Bronchial epithelial cell (primary cell): Measurements from ENCODE around the gene ATN1. TPM values are rescaled to one million over a fixed set of nuclear protein-coding genes. Genes with fewer than 3 reads are reported as not detected.

Experiments used
- DNase-seq: peaks from one replicate; pipeline ENCODE4 v3.0.0-alpha.2; 2010; ENCODE audit warnings: low read depth
- FAIRE-seq: peaks from 2 replicates; lab custom pipeline; 2011; peaks lifted over from hg19 to GRCh38; lab: Jason Lieb, UNC
- H3K27me3 ChIP-seq: 2 replicates; pipeline ENCODE4 v1.5.1; 2011; ENCODE audit warnings: low read length; ENCODE audit not compliant: control insufficient read depth, insufficient read depth
- H3K36me3 ChIP-seq: 2 replicates; pipeline ENCODE4 v1.5.1; 2011; ENCODE audit warnings: low read length; ENCODE audit not compliant: control insufficient read depth, insufficient read depth
- H3K4me3 ChIP-seq: 2 replicates; pipeline ENCODE4 v1.5.1; 2011; ENCODE audit warnings: mild to moderate bottlenecking, low read depth, low read length, control low read depth
- CTCF ChIP-seq: IDR thresholded peaks from 2 replicates; pipeline ENCODE4 v1.5.1; 2011; ENCODE audit warnings: mild to moderate bottlenecking, moderate library complexity, low read length, control low read depth, inconsistent platforms; ENCODE audit not compliant: insufficient read depth, severe bottlenecking
- total RNA-seq: library from RNA; depleted of rRNA; stranded (reverse); fragments of >200 nt; gene quantifications from 2 replicates; pipeline ENCODE4 v1.2.1, GENCODE V29; 2014

Gene ATN1
- total RNA-seq, 1 donor from 2014 or later: 7.1 TPM

GRCh38 chr12:6982532-6982931 is 54.8 kb downstream of the ATN1 start:
- no peak for TF ChIP-seq CTCF
- no peaks in the 10 kb centered on the region for H3K27me3 ChIP-seq
- DNase-seq (no peak), FAIRE-seq (no peak)
- H3K4me3 ChIP-seq: no peak overlapping the region
- peaks cover 12% of the 10 kb centered on the region for H3K36me3 ChIP-seq

- DNase-seq (peak; percentile 46), FAIRE-seq (no peak)
- Histone ChIP-seq H3K27me3 (no peaks in the 10 kb centered on the region), H3K4me3 (no peak overlapping the region), H3K36me3 (peaks cover 3% of the 10 kb centered on the region)
- TF ChIP-seq CTCF: no peak
These were observed 60.3 kb downstream of the ATN1 start for GRCh38 chr12:6987956-6988553.

Other genes with a start within 250 kb of the ATN1 start
- 5.3 and 7.0 TPM in 2 replicates for gene ZNF384, start 238.6 kb upstream of the ATN1 start, total RNA-seq
- gene PIANP, start 227.1 kb upstream of the ATN1 start, total RNA-seq: not detected in 2 replicates
- 63.7 and 86.0 TPM in 2 replicates for gene COPS7A, start 203.9 kb upstream of the ATN1 start, total RNA-seq
- 136 and 180 TPM in 2 replicates for gene MLF2, start 174.8 kb upstream of the ATN1 start, total RNA-seq
- gene PTMS, start 161.6 kb upstream of the ATN1 start, total RNA-seq: 17.6 and 35.3 TPM in 2 replicates
- gene LAG3, start 155.4 kb upstream of the ATN1 start, total RNA-seq: not detected in 2 replicates
- gene CD4, start 138.4 kb upstream of the ATN1 start, total RNA-seq: not detected in 2 replicates
- not detected in 2 replicates for gene GPR162, start 106.1 kb upstream of the ATN1 start, total RNA-seq
- gene P3H3, start 99.6 kb upstream of the ATN1 start, total RNA-seq: 11.3 and 20.0 TPM in 2 replicates
- 0.38 and 0.53 TPM in 2 replicates for gene GNB3, start 87.0 kb upstream of the ATN1 start, total RNA-seq
- 0.26 and 0.51 TPM in 2 replicates for gene CDCA3, start 76.7 kb upstream of the ATN1 start, total RNA-seq
- 45.0 and 46.9 TPM in 2 replicates for gene USP5, start 75.8 kb upstream of the ATN1 start, total RNA-seq
- gene TPI1, start 60.4 kb upstream of the ATN1 start, total RNA-seq: 1,194 and 1,306 TPM in 2 replicates
- 7.9 and 12.5 TPM in 2 replicates for gene SPSB2, start 54.7 kb upstream of the ATN1 start, total RNA-seq
- gene LRRC23, start 23.1 kb upstream of the ATN1 start, total RNA-seq: 11.6 and 12.8 TPM in 2 replicates
- gene ENO2, start 13.4 kb upstream of the ATN1 start, total RNA-seq: 9.0 and 10.0 TPM in 2 replicates
- gene RNU7-1, start 15.9 kb downstream of the ATN1 start, total RNA-seq: not detected in 2 replicates
- gene C12orf57, start 16.1 kb downstream of the ATN1 start, total RNA-seq: 92.2 and 161 TPM in 2 replicates
- gene PTPN6, start 23.4 kb downstream of the ATN1 start, total RNA-seq: 10.9 and 12.4 TPM in 2 replicates
- 83.7 and 189 TPM in 2 replicates for gene PHB2, start 42.7 kb downstream of the ATN1 start, total RNA-seq
- 68.2 and 68.4 TPM in 2 replicates for gene EMG1, start 43.0 kb downstream of the ATN1 start, total RNA-seq
- gene LPCAT3, start 90.5 kb downstream of the ATN1 start, total RNA-seq: 7.9 and 13.3 TPM in 2 replicates
- 1.5 and 6.3 TPM in 2 replicates for gene C1S, start 132.8 kb downstream of the ATN1 start, total RNA-seq
- 1.9 and 3.2 TPM in 2 replicates for gene C1R, start 164.5 kb downstream of the ATN1 start, total RNA-seq
- gene C1RL, start 181.3 kb downstream of the ATN1 start, total RNA-seq: 11.3 and 14.3 TPM in 2 replicates
- gene RBP5, start 200.9 kb downstream of the ATN1 start, total RNA-seq: not detected in 2 replicates
- 7.0 and 9.2 TPM in 2 replicates for gene CLSTN3, start 202.4 kb downstream of the ATN1 start, total RNA-seq